Coronary artery (tissue), 2 donors: ENCODE data around the gene UBL3.

ENCODE experiments used
- DNase-seq: peaks from one replicate; pipeline ENCODE4 v3.0.0-alpha.2; 2017; ENCODE audit warnings: low spot score
- H3K27ac ChIP-seq, 2 donors: fragments of 200-600 bp; sonication (generic); one replicate each; pipeline ENCODE4 v1.5.1; 2016 to 2019
- H3K4me3 ChIP-seq: fragments of 200-600 bp; sonication (generic); 2 replicates; pipeline ENCODE4 v1.5.1; 2016; ENCODE audit warnings: mild to moderate bottlenecking, moderate library complexity
- TF ChIP-seq, protein P1 (sequence below): fragments of 200-600 bp; sonication (generic); IDR thresholded peaks from one replicate; pipeline ENCODE4 v1.5.1; 2019; ENCODE audit warnings: antibody characterized with exemption

The UBL3 gene

DNA sequence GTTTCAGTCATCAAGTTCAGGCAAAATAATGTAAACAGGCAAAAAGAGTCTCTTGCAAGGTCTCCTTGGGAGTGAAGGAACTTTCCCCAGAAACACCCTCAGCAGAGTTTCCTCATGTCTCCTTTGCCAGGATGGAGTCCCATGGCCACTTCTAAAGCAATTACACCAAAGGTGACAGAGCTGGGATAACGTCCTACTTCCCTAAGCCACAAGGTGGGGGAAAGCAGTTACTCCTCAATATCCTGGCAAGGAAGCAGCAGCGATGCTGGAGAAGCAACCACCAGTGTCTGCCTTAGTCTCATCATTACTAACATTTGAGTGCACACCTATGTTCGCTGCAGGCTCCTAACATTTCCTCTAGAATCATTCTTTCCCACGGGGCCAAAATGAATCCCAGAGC lies 88.6 kb downstream of the UBL3 start:
- Histone ChIP-seq H3K27ac (no peak overlapping the region), H3K4me3 (no peak overlapping the region)
- TF ChIP-seq, protein P1, sequence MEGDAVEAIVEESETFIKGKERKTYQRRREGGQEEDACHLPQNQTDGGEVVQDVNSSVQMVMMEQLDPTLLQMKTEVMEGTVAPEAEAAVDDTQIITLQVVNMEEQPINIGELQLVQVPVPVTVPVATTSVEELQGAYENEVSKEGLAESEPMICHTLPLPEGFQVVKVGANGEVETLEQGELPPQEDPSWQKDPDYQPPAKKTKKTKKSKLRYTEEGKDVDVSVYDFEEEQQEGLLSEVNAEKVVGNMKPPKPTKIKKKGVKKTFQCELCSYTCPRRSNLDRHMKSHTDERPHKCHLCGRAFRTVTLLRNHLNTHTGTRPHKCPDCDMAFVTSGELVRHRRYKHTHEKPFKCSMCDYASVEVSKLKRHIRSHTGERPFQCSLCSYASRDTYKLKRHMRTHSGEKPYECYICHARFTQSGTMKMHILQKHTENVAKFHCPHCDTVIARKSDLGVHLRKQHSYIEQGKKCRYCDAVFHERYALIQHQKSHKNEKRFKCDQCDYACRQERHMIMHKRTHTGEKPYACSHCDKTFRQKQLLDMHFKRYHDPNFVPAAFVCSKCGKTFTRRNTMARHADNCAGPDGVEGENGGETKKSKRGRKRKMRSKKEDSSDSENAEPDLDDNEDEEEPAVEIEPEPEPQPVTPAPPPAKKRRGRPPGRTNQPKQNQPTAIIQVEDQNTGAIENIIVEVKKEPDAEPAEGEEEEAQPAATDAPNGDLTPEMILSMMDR: no peak
- no peak for DNase-seq

DNA sequence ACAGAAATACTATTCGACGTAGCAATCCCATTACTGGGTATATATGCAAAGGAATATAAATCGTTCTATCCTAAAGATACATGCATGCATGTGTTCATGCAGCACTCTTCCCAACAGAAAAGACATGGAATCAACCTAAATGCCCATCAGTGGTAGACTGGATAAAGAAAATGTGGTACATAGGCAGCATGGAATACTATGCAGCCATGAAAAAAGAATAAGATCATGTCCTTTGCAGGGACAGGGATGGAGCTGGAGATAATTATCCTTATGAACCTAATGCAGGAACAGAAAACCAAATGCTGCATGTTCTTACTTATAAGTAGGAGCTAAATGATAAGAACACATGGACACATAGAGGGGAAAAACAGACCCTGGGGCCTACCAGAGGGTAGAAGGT lies 89.3 kb downstream of the UBL3 start:
- Histone ChIP-seq H3K27ac (no peak overlapping the region), H3K4me3 (no peak overlapping the region)
- TF ChIP-seq, protein P1: no peak
- DNase-seq: no peak

DNA sequence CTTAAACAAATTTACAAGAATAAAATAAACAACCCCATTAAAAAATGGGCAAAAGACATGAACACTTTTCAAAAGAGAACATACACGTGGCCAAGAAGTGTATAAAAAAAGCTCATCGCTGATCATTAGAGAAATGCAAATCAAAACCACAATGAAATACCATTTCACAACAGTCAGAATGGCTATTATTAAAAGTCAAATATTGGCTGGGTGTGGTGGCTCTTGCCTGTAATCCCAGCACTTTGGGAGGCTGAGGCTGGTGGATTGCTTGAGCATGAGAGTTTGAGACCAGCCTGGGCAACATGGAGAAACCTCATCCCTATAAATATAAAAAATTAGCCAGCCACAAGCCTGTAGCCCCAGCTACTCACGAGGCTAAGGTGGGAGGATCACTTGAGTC lies 89.9 kb downstream of the UBL3 start:
- H3K4me3 ChIP-seq: no peak overlapping the region
- TF ChIP-seq, protein P1: no peak

DNA sequence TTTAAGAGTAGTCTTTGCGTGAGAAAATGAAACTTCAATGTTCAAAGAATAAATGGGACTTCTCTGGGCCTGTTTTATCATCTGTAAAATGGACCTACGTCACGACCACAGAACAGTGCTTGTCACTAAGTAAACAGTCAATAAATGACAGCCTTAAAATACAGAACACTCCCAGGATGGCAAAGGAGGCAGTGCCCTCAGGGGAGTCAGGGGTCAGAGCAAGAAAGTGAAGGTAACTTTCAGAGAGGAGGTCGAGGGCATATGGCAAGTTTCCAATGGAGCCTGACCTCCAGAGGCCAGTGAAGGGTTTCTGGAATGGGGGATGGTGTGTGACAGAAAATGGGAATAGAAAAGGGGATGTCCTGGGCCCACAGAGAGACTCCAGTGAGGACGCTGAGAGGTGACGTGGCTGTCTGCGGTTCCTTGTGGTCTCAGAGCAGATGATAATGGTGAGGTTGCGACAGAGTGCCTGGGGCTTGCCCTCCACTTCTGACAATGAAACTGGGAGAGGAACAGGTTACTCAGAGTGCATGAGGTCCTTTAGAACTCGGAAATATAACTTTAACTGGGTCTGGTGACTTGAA lies 91.8 kb downstream of the UBL3 start:
- no peak overlapping the region for H3K4me3 ChIP-seq
- DNase-seq: no peak
- TF ChIP-seq, protein P1: no peak
- H3K27ac ChIP-seq: no peak overlapping the region

More for the DNA sequence above, 89.9 kb downstream of the UBL3 start:
- no peak overlapping the region for H3K27ac ChIP-seq
- DNase-seq: no peak

DNA sequence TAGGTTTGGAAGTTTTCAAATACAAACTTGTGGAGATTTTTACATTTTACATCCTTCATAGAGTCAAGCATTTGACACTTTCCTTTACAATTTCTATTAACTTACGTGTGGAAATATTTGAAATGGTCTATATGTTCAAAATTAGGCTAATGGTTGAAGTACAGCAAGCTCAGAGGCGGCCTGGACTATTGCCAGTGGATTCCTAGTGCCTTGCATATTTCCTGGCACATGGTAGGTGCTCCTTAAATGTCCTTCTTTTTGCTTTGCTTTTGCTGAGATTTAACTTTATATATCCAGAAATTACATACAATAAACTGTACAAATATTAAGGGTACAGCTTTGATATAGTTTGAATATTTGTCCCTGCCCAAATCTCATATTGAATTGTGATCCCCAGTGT lies 93.9 kb downstream of the UBL3 start:
- no peak overlapping the region for H3K27ac ChIP-seq
- H3K4me3 ChIP-seq: no peak overlapping the region
- DNase-seq: no peak
- TF ChIP-seq, protein P1: no peak

DNA sequence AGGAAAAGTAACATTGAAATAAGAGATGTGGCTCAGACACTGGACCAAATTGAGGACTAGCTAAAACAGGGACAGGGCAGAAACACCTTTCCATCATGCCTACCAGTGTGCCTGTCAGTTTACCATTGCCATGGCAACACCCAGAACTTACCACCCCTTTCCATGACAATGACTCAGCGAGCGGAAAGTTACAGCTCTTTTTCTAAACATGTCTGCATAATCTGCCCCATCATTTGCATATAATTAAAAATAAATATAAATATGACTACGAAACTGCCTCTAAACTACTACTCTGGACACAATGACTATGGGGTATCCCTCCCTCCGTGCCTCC lies 96.0 kb downstream of the UBL3 start:
- TF ChIP-seq, protein P1: no peak
- no peak overlapping the region for H3K4me3 ChIP-seq
- no peak for DNase-seq
- H3K27ac ChIP-seq: no peak overlapping the region

DNA sequence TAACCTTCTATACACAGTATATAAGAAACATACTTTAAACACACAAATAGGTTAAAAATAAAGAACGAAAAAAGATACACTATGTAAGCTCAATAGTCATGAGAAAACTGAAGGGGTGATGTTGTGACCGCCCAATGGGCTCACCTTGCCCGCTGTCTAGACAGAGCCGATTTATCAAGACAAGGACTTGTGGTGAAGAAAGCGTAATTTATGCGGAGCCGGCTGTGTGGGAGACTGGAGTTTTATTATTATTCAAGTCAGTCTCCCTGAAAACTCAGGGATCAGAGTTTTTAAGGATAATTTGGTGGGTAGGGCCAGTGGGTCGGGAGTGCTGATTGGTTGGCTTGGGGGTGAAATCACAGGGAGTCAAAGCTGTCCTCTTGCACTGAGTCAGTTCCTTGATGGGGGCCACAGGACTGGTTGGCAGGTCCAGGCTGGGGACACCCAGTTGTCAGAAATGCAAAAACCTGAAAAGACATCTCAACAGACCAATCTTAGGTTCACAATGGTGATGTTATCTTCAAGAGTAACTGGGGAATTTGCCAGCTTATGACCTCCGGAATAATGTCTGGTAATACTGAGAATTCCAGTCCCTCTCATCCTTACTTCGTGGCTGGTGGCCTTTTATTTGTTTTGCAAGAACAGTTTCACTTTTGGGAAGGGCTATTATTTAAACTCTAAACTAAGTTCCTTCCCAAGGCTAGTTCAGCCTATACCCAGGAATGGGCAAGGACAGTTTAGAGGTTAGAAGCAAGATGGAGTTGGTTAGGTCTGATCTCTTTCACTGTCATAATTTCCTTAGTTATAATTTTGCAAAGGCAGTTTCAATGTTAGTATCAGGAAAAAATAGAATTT lies 96.6 kb downstream of the UBL3 start:
- TF ChIP-seq, protein P1: no peak
- DNase-seq: no peak
- Histone ChIP-seq H3K27ac (no peak overlapping the region), H3K4me3 (no peak overlapping the region)
